Suppressor macrophage treated with lipopolysaccharide for 4 hours (primary cell): ENCODE measurements around the gene POU2F3.
"Not testable (repeated sequence)": the region's sequence is repeated elsewhere in the genome, so short reads cannot be mapped to it uniquely, and the experiment has no call there.

Experiments used
- DNase-seq: peaks from one replicate; pipeline ENCODE4 v3.0.0-alpha.2; 2020

POU2F3 gene

DNA sequence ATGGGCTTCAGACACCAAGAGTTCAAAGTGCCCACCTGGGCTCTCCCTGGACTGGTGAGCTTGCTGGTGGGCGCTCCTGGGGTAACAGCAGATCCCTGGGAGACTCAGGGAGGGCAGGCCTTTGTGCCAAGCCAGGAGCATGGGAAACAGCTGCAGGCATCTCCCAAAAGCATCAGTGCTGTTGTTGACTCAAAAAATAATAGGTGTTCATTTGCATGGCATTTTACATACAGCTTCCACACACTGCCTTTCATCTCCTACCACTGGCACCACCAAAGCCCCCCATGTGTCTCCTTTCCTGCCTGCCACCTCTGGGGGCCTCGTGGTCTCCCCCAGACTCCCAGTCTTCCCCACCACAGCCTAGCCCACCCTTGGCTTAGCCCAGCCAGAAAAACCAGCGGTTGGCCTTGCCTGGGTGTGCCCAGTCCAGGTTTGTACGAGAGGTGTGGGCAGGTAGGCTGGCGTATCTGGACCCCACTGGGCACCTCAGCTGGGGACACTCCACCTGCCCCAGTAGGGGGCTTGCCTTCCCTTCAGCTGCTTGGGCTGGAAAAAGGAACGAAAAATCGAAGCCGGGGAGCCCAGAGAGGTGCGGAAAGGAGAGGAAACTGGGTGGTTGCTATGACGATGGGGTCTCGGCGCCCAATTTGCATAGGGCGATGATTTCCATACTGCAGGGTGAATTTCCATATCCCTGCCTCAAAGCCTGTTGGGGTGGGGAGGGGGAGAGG, 15.0 kb downstream of the POU2F3 start:
- DNase-seq: no peak

DNA sequence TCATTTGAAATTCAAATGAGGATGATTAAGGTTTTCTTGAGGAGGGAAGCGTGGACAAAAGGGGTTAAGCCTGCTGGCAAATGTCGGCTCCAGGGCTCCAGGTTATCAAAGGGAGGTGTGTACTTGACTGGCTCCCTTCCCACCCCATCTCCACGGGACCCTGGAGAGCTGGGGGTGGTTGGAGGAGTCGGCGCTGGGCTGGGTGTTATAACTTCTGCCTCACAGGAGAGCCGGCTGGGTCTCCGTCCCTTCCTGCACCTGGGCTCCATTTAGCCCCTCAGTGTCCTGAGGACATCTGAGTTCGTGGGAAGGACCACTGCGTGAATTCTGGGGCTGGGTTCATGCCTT, 15.6 kb downstream of the POU2F3 start:
- DNase-seq: no peak

- no peak for DNase-seq
These were observed 16.2 kb downstream of the POU2F3 start for GRCh38 chr11:120256178-120256577.

- no peak for DNase-seq
These were observed 16.8 kb downstream of the POU2F3 start for GRCh38 chr11:120256779-120257178.

DNA sequence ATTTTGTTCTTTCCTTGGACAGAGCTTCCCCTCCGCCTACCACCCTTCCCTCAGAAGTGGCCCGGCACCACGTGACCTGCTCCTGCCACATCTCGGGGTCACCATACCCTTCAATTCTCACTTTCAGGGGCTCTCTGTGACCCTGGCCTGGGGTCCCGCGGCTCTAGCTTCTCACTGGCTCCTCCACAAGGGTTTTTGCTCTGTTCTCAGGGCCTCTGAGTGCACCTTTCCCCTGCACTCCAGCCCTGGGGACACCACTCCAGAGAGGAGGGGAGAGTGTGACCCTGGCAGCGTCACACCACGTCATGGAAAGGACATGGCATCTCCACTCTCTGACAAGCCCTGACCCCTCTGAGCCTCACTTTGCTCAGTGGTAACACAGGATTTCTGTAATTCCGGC, 17.4 kb downstream of the POU2F3 start:
- DNase-seq: no peak

DNA sequence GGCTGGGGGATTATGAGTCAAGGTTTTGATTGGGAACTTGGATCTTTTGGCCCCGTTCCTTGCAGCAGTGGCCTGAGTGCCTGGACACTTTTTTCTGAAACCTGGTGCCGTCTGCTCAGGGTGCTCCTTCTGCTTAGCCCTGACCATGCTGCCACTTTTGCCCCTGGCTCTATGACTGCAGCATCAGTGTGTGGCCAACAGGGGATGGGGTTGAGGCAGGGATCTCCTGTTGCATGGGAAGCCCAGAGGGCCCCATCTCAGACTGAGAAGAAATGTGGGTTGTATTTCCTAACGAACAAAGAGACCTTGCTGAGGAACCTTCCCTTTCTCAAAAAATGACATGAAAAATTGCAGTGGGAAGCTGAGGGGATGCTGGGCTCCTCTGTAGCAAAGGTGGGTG, 18.7 kb downstream of the POU2F3 start:
- no peak for DNase-seq

GRCh38 chr11:120259241-120259640, 19.3 kb downstream of the POU2F3 start:
- DNase-seq: no peak

DNA sequence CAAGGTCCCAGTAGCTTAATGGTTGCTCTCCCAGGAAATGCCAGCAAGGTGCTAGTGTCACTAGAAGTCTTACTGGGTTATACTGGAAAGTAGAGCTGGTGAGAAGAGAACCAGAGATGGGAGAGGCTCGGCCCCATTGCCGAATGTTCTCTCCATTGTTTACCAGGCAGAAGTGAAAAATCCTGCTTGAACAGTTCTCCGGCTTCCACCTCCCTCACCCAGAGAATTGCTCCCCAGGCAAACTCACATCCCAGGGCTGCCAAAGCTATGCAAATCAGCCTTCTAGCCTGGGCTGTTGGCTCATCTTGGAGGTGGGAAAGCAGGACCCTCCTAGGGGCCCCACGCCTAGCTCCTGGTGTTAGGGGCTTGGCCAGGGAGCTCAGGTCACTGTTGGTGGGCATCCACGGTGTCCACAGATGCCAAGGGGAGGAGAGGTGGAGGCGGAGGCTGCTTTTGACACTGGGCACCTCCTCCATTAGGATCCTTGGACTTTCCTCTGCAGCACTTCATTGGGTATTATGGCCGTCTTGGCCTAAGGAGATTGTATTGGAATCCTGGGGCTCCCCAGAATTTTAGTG, 20.1 kb downstream of the POU2F3 start:
- no peak for DNase-seq

- DNase-seq: no peak
These were observed 20.7 kb downstream of the POU2F3 start for GRCh38 chr11:120260616-120261015.

DNA sequence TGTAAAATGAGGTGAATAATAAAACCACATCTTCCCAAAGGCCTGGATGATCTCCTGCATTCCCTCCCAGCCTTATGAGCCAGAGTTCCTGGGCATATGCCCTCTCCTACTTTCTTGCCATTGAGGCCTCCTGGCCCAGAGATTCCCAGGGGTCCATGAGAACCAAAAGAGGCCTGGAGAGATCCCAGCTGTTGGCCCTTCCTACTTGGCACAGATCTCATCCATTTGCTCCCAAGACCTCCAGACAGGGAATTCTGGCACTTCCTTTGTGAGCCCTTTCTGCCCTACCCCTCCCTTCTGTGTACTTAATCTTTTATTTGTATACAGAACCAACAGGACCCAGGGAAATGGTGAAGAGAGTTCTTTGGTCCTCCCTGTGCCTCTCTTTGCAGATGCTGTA, 21.4 kb downstream of the POU2F3 start:
- no peak for DNase-seq

GRCh38 chr11:120261931-120262330, 22.0 kb downstream of the POU2F3 start:
- no peak for DNase-seq

- DNase-seq: no peak
These were observed 27.4 kb downstream of the POU2F3 start for GRCh38 chr11:120267319-120267718.

- DNase-seq: no peak
These were observed 28.7 kb downstream of the POU2F3 start for GRCh38 chr11:120268686-120269085.

- no peak for DNase-seq
These were observed 30.4 kb downstream of the POU2F3 start for GRCh38 chr11:120270386-120270785.

DNA sequence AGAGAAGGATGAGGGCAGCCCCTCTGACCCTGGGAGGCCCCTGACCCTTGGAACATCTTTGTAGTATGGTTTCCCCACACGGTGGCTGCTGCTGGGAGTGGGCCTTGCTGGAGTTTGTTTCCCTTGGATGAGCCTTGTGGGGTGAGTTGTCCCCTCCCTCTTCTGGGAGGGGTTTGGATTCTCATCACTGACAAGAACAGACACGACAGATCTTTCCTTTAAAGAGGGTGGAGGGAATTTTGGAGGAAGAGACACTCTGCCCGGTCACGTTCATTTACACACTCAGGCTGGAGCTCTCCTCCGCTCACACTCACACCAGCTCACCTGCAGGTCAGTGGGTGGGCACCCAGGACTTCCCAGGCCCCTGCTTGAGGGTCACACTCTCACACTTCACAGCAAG, 31.7 kb downstream of the POU2F3 start:
- DNase-seq: no peak

- no peak for DNase-seq
These were observed 32.4 kb downstream of the POU2F3 start for GRCh38 chr11:120272303-120272702.

GRCh38 chr11:120273432-120273831, 33.5 kb downstream of the POU2F3 start:
- DNase-seq: no peak

GRCh38 chr11:120273956-120274355, 34.0 kb downstream of the POU2F3 start:
- not testable (repeated sequence) for DNase-seq

GRCh38 chr11:120279502-120279901, 39.6 kb downstream of the POU2F3 start:
- DNase-seq: no peak

GRCh38 chr11:120280600-120281051, 40.7 kb downstream of the POU2F3 start:
- no peak for DNase-seq

DNA sequence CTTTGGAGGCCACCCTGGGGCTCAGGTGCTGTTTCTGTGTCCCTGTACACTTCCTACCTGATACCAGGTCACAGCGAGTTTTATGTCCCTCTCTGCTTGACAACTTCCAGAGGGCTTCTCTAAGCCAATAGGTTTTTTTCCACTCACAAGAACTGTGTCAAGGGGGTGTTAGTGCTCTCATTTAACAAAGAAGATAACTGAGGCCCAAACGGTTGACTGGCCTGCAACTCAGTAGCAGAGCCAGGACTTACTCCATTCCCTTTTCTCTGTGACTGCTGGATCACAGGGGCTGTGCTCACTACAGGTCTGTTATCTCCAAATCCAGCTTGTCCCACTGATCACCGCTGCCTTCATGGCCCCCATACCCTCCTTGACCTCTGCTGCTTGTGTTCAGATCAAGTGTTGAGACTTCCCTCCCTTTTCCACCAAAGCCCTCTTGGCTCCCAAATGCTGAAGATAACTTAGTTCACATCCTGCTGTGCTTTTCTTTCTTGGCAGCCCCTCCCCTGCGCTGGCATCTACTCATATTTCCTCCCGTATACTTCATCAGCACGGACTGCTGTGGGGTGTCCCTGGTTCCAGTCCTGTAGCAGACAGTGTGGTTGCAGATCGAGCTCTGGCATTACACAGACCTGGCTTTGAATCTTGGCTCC, 41.3 kb downstream of the POU2F3 start:
- DNase-seq: no peak

- no peak for DNase-seq
These were observed 43.2 kb downstream of the POU2F3 start for GRCh38 chr11:120283124-120283523.

DNA sequence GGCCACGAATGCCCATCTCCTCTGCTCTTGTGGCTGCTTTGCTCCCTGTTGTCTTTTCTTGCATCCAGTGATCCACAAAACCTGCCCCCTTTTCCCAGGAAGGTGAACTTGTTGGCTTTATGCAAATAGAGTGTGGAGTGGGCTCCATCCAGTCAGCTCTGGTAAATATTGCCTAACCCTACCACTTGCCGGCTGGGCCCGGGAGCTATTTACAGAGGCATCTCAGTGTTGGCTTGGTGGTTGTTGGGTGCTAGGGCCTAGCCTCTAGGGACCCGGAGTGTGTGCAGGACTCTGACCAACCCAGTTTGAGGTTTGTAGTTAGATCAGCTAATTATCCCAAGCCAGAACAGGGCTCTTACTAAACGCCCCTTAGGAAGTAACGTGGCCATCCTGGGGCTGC, 44.3 kb downstream of the POU2F3 start:
- DNase-seq: no peak

DNA sequence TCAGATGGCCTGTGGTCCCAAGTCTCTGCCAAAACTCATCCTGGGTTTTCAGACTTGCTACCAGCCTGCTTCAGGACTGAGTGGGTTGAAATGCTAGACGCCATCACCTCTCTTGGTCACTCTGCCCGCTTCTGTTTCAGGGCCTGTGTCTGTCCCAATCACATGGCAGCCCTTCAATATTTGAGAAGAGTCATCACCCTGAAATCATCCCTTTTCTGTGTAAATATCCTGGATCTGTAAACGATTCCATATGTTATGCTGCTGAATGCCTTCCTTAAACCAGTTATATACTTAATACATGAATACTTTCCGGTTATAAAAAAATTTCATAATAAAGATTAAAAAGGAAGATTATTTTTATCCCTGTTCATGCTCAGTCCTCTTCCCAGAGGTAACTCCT, 45.3 kb downstream of the POU2F3 start:
- DNase-seq: no peak

GRCh38 chr11:120288021-120288420, 48.1 kb downstream of the POU2F3 start:
- DNase-seq: no peak
